Smooth muscle cell of the brain vasculature (primary cell): Measurements from ENCODE around the gene ELK3.

ENCODE experiments used
- DNase-seq: peaks from one replicate; pipeline ENCODE4 v3.0.0-alpha.2; 2012; ENCODE audit warnings: low read depth, low spot score

The ELK3 gene

DNA sequence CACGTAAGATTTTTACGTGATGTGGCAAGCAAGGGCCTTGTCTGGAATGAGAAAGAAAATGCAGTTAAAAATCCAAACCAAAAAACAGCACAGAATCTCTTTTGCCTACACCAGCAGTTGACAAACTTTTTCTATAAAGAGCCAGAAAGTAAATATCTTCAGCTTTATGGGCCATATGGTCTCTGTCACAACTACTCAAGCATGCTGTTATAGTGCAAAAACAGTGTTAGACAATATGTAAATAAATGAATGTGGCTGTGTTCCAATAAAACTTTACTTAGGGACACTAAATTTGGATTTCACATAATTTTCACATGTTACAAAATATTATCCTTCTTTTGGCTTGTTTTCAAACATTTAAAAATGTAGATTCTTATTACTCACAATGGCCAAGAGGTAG, 6.2 kb upstream of the ELK3 start:
- DNase-seq, result no peak

DNA sequence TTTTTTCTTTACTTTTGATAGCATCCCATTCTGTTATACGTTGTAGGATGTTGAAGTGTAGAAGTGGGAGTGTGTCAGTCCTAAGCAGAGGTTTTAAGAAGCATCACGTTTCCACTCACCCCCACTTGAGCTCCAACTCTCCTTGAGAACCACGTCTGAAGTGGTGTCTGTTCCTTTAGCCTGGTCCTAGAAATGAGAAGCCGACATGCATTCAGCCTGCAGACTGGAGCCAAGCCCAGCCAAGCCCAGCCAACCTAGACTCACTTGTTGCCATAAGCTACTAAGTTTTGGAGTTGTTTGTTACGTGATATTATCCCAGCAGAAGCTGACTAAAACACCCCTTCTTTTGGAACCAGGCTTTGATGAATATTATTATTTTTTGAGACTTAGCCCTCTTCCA, 4.4 kb upstream of the ELK3 start:
- DNase-seq, result no peak

DNA sequence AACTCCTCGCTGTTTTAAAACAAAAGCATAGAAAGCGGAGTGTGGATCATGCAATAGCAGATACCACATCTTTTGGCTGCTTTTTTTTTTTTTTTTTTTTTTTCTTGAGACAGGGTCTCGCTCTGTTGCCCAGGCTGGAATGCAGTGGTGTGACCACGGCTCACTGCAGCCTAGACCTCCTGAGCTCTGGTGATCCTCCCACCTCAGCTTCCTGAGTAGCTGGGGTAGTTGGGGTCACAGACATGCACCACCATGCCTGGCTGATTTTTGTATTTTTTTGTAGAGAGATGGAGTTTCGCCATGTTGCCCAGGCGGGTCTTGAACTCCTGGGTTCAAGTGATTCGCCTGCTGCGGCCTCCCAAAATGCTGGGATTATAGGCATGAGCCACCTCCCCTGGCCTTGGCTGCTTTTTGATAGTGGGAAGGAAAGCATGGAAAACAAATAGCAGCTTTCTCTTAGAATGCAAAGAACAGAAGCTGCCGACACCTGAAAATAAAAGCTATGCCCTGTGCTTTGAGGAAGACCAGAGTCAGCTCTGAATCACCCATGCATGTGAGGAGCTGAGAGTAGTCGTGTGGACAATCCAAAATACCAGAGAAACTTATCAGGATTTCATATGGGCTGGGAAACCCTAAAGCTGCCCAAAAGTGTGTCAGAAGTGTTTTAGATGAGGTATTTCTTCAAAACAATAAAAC, 3.6 kb upstream of the ELK3 start:
- DNase-seq, result no peak

DNA sequence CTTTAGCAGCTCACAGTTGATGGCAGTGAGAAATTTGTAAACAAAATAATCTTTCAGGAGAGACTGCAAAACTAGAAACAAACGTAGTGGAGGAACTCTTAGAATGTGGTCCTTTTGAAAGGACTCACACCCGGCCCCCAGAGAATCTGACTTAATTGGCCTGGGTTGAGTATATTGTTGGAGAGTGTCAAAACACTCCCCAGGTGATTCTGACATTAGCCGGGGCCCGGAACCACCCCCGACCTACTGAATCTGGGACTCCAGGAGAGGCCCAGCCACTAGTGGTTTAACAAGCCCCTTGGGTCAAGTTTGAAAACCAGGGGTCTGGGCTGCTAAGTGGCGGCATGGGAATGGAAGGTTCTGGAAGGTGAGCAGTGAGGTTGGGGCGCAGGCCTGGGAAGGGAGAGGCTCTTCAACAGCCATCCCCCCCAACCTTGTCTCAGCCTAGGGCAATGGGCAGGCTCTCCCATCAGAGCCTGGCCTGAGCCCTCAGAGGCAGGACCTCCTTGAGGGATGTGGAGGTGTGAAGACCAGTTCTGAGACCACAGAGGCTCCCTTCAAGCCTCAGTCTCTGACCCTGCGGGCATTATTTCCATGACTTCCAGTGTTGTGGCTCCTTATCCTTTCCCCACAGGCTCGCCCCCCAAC, 1.1 kb upstream of the ELK3 start:
- DNase-seq, result no peak

DNA sequence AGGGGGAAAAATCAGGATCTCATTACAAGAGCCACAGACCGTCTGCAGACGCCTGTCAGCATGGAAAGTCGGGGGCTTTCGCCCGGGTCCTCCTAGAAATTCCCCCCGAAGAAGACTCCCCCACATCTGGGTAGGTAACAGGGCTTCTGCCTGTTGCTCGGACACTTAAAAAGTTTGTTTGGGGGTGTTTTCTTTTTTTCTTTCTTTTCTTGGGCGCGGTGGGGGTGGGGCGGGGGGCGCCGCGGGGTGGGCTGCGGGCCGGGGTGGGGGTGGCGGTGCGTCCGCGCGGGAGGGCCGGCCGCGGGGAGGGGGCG, 358 bp downstream of the ELK3 start:
- DNase-seq, result no peak

DNA sequence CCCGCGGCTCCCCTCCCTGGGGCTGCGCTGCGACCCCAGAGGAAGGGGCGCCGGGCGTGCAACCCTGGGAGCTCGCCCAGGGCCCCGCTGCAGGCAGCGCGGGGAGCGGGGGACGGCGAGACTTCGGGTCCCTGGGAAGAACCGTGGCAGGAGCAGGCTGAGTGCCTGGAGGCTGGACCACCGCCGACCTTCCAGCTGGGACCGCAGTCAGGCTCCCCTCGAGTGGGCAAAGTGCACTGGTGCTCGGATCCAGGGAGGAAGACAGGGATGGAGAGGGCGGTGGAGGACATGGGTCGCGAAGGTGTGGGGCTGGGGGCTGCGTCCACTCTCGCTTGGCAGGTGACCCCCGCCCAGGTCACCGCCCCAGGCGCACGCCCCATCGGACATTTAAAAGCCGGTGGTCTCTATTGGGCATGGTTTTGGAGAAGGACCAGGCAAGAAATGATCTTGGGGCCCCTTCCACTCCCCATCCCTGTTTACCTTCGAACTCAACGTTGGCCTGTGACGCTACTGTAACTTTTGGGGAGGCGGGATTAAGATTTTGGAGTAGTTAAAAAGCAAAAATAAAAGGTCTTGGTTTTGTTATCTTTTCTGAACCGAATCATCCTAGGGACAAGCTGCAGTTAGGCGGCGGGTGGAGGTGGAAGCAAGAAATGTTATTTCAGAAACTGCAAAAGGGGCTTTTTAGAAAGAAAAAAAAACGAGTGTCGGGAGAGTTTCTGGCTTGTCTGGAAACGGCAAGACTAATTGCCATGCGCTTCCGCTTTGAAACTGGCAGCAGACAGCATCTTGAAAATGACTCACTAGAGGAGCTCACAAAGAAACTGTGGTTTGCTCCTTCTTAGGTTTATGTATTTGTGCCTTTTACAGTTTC, 1.0 kb downstream of the ELK3 start:
- DNase-seq, result no peak

DNA sequence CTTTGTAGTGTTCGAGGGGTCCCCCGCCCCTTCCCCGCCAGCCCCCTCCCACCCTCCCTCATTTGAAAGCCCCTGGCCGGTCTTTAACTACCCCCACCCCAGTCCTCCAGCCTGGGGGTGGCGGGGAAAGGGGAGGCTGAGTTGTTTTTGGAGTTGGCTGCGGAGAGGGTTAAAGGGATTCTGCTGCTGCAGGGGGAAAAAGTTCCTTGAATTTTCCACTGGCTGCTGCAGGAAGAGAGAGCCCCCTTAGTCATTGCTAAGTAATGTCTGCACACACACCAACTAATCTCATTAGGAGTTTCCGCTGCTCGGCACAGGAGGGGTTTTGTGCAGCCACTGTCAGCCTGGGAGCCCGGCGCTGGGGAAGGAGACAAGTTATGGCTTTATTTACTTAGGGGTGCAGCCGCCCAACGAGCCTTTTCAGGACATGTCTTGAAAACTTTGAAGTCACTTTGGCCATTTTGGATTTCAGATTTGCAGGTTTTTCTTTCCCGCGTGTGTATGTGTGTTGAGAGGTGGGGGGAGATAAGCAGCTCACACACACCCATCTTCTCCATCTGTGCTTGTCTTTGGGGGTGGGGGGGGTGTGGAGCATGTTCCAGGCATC, 1.8 kb downstream of the ELK3 start:
- no peak for DNase-seq

DNA sequence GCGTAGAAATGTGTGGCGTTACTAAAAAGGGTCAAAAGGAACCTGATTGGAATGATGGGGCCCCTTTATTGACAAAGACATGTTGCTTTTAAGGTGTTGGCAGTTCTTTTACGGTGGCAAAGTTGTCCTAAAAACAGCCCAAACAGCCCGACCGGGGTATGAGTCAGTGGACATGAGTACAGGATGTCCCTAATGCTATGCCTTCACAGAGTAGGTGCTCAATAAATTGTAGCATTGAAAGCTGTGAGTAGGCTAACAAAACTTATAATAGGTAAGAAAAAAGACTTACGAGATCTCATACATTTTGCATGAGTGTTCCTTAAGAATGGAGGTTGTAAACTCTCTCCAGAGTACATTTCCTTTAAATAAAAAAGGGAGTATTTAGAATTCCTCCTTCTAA, 2.6 kb downstream of the ELK3 start:
- no peak for DNase-seq

DNA sequence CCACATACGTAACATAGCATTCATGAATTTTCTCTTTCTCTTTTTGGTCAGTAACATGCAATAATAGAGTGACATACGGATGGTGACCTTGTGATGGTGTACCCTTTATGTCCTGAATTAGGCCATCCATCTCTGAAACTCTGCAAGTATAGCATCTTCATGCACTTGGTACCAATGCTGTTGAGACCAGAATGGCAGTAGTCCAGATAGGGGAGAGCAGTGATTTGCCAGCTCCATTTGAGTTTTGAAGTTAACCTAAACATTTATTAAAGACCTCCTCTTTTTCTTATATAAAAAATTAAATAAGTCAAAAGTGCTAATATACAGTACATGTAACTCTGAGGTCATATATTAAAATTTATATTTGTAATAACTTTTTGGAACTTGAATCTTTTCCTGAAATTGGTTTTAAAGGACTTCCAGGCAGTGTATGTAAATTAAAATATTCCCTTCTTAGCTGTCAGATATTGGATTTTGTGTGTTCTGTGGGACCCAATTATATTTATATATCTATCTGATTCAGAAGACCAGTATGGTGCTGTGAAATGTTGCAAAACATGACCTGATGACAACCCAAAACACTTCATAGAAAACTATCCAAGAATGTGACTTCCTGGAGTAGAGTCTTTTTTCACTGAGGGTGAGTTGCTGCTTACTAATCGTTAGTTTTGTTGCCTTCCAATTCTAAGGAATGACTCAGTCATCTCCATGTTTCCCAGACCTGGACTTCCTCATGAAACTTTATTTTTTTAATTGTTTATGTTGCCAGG, 3.5 kb downstream of the ELK3 start:
- no peak for DNase-seq

DNA sequence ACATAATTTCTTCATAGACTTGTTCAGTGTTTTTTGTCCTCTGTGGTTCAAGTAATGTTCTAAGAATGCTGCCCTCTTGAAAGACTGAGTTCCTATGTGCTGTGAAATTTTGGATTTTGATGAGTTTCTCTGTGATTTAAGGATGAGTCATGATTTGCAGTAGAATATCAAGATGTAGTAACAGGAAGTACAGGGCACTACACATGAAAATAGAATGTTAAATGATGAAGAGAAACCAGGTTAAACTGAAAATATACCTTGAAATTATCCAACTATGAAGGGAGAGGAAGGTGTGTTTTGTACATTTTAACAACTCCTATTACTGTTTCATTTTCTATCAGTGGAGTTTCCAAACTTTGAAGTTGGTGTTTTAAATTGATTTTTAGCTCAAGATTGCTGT, 4.8 kb downstream of the ELK3 start:
- no peak for DNase-seq

DNA sequence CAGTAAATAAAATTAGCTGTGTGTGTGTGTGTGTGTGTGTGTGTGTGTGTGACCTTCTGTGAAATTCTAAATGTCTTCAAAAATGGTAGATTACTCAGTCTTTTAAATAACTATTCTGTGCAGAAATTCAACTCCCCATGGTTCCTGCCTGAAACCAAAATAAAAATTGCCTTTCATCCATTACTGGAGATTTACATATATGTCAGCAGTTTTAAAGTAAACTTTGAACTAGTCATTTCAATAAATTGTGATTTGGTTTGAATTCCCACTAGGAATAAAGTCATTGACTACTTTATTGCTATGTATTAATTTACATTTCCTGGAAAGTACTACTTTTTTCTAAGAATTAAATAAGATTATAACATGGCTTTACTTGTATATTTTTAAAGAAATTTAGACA, 5.3 kb downstream of the ELK3 start:
- DNase-seq, result no peak

DNA sequence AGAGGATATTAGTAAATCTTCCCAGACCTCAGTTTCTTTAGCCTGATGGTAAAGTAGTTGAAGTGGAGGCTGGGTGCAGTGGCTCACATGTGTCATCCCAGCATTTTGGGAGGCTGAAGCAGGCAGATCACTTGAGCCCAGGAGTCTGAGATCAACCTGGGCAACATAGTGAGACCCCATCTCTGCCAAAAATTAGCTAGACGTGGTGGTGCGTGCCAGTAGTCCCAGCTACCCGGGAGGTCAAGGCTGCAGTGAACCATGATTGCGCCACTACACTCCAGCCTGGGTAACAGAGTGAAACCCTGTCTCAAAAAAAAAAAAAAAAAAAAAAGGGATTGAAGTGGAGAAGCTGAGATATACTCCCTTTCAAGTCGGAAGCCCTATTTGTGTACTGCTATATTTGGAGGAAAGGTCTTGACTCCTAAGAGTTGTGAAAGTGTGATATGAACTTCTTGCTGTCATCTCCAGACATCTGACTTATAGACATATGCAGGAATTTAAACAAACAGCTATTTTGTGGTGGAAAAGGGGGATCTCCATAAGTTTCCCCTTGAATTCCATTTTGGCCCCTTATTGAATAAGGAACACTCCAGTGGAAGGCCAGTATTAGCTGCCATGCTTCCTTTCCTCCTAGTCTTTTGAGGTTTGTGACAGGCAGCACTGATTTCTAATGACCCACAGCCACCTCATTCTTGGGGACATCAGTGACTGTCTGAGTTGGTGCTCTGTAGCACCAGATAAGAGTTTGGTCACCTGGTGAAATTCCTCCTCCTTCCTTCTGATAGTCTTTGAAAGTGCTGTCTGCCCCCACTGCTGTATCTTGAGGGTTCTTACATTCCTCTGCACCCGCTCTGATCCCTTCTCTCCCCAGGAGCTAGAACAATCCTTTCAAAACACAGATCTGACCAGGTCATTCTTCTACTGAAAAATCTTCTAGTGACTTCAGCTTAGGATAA, 7.4 kb downstream of the ELK3 start:
- DNase-seq, result no peak

DNA sequence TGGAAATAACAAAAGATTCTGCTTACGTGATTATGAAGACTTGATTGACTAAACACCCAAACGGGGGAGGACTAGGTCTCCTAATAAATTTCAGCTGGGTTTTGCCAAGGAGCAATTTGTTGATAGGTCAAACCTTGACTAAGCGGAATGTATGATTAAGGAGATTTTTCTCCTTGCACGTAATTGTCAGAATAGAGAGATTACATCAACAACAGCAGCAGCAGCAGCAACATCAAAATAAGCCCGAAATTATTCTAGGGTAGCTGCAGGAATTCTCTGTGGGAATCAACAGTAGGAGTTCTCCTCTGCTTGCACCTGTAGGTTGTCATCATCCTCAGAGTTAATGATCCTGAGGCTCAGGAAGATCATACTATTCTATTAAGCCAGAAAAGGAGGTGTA, 10.2 kb downstream of the ELK3 start:
- DNase-seq, result no peak

DNA sequence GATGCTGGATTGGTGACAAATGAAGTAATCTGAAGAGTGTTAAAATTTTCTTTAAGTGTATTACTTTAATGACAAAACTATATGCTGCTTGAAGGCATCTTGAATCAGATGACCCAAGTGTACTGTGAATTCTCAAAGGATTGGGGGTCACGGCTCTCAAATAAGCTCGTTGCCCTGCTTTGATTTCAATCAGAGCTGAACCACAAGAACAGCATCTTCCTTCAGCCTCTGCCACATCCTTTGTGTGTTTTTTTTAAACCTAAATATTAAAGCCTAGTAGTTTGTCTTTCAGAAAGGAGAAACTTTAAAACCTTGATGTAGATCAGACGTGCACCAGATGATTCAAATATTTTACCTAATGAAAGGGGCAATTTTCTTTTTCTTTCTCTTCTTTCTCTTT, 11.7 kb downstream of the ELK3 start:
- DNase-seq, result no peak

DNA sequence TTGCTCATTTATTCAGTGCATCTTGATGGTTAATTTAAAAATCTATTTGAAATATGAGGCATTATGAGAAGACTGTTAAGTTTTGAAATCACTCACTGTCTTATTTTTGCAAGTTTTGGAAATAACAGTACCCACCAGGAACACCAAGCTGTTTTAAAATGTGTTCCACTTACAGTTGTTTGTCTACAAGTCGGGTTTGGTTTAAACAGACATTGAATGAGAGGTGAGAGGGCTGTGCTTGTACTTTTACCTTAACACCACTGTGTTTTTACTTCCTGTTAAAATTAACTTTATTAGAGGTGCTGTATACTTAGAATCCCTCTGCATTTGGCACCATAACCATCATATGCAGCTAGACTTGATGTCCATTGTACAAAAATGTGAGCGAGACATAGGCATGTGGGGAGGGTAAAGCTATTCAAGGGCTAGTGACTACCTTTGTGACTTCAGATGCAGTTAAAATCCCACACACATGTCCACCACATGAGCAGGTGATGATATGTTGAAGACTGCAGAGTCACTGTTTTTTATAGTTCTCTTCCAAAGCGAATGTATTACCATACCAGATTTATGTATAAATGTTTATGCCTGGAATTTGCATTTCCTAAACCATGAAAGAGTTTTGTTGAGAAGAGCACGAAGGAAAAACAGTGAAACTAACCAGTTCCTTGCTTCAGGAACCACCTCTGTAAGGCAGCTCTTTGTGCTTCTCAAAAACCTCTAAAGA, 12.9 kb downstream of the ELK3 start:
- DNase-seq, result no peak

DNA sequence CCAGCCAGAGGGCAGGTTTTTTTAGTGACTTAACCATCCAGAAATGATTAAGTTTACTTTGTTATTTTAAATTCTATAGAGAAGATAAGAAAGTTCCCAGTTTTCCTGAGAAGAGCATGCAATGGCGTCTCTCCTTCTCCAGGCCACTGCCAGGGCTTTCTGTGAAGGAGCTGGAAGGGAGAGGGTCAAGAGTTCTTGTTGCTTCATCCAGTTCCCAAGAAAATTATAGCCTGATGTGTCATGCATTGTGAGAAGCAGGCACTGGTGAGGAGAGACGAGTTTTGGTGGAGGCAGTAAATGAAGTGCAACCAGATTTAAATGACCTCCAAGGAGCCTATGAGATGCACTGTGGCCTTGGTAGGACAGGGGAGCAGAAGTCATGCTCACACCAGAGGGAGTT, 14.2 kb downstream of the ELK3 start:
- no peak for DNase-seq

DNA sequence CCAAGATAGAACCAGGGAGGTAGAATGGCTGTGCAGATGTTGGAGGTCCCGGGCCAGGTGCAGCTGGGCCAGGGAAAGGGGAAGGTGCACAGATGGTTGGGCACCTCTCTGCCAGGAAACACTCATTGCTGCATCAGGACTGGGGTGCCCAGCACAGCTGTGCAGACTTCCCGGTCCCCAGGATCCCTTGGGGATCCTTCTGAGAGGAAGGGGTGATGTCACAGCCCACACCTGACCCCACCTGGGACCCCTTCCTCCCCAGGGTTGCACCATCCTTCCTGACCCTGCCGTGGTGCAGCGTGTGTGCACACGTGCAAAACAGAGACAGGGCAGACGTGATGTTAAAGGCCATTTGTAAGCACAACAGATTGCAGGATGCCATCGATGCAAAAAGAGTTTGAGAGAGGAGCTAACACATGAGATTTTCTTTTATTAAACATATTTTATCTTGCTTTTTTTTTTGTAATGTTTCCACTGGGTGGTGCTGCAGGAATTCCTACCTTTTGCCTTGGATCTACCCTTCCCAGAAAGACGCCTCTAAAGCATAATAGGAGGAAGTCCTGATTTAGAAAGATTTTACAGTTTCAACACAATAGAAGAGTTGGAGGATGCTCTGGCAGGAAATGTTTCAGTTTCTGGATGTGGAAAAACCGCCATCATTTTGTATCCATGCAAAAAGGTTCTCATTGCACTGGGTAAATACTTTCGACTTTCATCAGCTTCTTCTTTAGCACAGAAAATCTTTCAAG, 14.8 kb downstream of the ELK3 start:
- DNase-seq, result no peak

DNA sequence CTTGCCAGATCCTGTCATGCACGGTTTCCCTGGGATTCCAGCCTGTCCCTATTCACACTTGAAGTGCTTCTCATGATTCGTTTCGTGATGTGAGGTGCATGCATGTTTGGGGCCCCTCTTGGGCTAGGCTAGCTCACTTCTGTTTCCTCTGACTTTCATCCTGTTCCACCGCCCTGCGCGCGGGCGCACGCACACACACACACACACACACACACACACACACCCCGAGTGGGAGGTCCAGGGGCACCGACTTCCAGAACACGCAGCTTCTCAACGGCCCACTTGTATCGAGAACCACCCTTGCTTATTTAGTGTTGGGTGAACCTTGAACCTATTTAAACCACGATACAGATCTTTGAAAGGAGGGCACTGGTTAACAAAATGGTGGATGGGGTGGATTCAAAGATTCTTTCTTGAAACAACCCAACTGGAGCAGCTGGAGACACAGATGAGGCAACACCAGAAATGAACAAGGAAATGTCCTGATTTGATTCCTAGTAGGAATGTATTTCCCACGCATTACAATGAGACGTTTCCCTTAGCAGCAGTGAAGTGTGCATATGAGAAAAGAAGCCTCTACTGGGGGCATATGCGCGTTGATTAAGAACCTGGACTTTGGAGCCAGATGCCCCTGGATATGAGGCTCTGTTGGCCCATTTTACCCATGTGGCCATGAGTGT, 16.3 kb downstream of the ELK3 start:
- no peak for DNase-seq

DNA sequence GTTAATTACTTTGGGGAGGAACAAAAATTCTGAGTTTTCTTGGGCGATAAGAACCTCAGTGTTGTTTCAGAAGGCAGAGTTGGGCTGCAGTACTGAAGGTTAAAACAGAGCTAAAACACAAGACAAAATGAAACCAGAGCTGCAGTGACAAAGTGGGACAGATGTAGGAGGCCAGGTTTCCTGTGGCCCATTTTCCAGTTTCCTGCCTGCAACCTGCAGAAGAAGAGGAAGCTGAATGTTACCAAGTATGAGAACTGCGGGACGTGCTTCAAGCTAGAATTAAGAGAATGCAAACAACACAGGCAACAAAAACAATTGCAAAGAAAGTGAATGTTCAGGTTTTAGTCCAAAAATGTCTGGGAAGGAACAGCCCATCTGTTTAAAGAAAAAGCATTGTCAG, 17.8 kb downstream of the ELK3 start:
- DNase-seq, result no peak
